Vagina (tissue), 2 donors: ENCODE results near the gene CRIP2.

ENCODE experiments used
- POLR2A ChIP-seq, 2 donors: fragments of 450-650 bp; IDR thresholded peaks; one replicate each; pipeline ENCODE4 v1.6.1; 2017; ENCODE audit warnings: antibody characterized with exemption in 2 of 2, mild to moderate bottlenecking in 2 of 2, moderate library complexity in 2 of 2
- POLR2AphosphoS5 ChIP-seq, 2 donors: sonication (generic); formaldehyde crosslinking; IDR thresholded peaks; one replicate each; pipeline ENCODE4 v1.9.0; 2017; ENCODE audit warnings: antibody characterized with exemption in 2 of 2, mild to moderate bottlenecking in 2 of 2, low read depth in 1 of 2; ENCODE audit not compliant: insufficient read depth in 1 of 2
- TF ChIP-seq, protein P1 (sequence below), 3 experiments: fragments of 450-650 bp in 2 of 3; fragments of 200-600 bp in 1 of 3; sonication (generic) in 1 of 3; IDR thresholded peaks; one replicate each; pipeline ENCODE4 v1.5.1; 2017 to 2019; ENCODE audit warnings: antibody characterized with exemption in 3 of 3, mild to moderate bottlenecking in 2 of 3, moderate library complexity in 2 of 3

GRCh38 chr14:105484997-105485393 is 10.4 kb downstream of the CRIP2 start:
- TF ChIP-seq POLR2A (IDR thresholded peaks at IDR 0.05) (no peak), POLR2AphosphoS5 (IDR thresholded peaks at IDR 0.05; ENCODE audit: insufficient read depth in 1 of 2, low read depth in 1 of 2) (no peak)
- TF ChIP-seq, protein P1, sequence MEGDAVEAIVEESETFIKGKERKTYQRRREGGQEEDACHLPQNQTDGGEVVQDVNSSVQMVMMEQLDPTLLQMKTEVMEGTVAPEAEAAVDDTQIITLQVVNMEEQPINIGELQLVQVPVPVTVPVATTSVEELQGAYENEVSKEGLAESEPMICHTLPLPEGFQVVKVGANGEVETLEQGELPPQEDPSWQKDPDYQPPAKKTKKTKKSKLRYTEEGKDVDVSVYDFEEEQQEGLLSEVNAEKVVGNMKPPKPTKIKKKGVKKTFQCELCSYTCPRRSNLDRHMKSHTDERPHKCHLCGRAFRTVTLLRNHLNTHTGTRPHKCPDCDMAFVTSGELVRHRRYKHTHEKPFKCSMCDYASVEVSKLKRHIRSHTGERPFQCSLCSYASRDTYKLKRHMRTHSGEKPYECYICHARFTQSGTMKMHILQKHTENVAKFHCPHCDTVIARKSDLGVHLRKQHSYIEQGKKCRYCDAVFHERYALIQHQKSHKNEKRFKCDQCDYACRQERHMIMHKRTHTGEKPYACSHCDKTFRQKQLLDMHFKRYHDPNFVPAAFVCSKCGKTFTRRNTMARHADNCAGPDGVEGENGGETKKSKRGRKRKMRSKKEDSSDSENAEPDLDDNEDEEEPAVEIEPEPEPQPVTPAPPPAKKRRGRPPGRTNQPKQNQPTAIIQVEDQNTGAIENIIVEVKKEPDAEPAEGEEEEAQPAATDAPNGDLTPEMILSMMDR (IDR thresholded peaks at IDR 0.05), result no peak
